Measurements from ENCODE around the gene DCAF17.

DNA sequence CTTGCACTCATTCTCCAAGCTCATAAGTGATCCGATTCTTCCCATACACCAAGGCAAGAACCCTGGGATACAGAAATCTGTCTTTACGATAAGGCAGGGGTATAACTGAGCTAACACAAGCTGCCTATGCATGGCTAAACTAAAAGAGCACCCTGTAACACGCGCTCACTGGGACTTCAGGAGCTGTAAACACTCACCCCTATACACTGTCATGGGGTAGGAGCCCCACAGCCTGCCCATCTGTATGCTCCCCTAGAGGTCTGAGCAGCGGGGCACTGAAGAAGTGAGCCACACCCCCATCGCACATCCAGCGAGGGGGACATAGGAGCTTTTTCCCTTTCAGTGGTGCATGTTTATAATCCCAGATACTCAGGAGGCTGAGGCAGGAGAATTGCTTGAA, 47.0 kb upstream of the DCAF17 start:
- TF ChIP-seq, protein P1, sequence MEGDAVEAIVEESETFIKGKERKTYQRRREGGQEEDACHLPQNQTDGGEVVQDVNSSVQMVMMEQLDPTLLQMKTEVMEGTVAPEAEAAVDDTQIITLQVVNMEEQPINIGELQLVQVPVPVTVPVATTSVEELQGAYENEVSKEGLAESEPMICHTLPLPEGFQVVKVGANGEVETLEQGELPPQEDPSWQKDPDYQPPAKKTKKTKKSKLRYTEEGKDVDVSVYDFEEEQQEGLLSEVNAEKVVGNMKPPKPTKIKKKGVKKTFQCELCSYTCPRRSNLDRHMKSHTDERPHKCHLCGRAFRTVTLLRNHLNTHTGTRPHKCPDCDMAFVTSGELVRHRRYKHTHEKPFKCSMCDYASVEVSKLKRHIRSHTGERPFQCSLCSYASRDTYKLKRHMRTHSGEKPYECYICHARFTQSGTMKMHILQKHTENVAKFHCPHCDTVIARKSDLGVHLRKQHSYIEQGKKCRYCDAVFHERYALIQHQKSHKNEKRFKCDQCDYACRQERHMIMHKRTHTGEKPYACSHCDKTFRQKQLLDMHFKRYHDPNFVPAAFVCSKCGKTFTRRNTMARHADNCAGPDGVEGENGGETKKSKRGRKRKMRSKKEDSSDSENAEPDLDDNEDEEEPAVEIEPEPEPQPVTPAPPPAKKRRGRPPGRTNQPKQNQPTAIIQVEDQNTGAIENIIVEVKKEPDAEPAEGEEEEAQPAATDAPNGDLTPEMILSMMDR (conservative IDR thresholded peaks at IDR 0.05; ENCODE audit: low read length): no peak
- no peak for TF ChIP-seq EZH2phosphoT487 (IDR thresholded peaks at IDR 0.05; ENCODE audit: borderline replicate concordance, low read depth, low read length)
